HepG2 (cell line): Measurements from ENCODE around the gene NIP7. TPM values are rescaled to one million over a fixed set of nuclear protein-coding genes. Genes with fewer than 3 reads are reported as not detected.

ENCODE experiments used
- ETV5 ChIP-seq: IDR thresholded peaks from 2 replicates; pipeline ENCODE4 v1.6.1; 2018; ENCODE audit warnings: missing biosample characterization, missing genetic modification reagents, inconsistent platforms, borderline replicate concordance
- FIP1L1 ChIP-seq: fragments of 200-400 bp; formaldehyde crosslinking; IDR thresholded peaks from 2 replicates; pipeline ENCODE4 v1.6.1; 2018; ENCODE audit warnings: low read depth, mild to moderate bottlenecking, low read length, moderate library complexity, borderline replicate concordance; ENCODE audit not compliant: insufficient read depth
- GTF2F1 ChIP-seq: fragments of 150-350 bp; IDR thresholded peaks from 2 replicates; pipeline ENCODE4 v1.6.1; 2014; ENCODE audit warnings: low read length
- HMGXB3 ChIP-seq: sonication (generic); formaldehyde crosslinking; IDR thresholded peaks from 2 replicates; pipeline ENCODE4 v1.4.0; 2020; ENCODE audit warnings: missing genetic modification reagents, borderline replicate concordance
- ISL2 ChIP-seq: sonication (generic); formaldehyde crosslinking; IDR thresholded peaks from 2 replicates; pipeline ENCODE4 v1.5.0; 2020; ENCODE audit warnings: missing genetic modification reagents
- KDM4B ChIP-seq: sonication (generic); formaldehyde crosslinking; IDR thresholded peaks from 2 replicates; pipeline ENCODE4 v1.4.0; 2020; ENCODE audit warnings: missing genetic modification reagents
- MXI1 ChIP-seq: IDR thresholded peaks from 3 replicates; pipeline ENCODE4 v1.6.1; 2012; ENCODE audit warnings: low read depth, low read length, inconsistent platforms, borderline replicate concordance
- SNAI1 ChIP-seq: sonication (generic); formaldehyde crosslinking; IDR thresholded peaks from 2 replicates; pipeline ENCODE4 v1.5.0; 2020; ENCODE audit warnings: mild to moderate bottlenecking, missing genetic modification reagents, borderline replicate concordance
- THYN1 ChIP-seq: sonication (generic); formaldehyde crosslinking; IDR thresholded peaks from 2 replicates; pipeline ENCODE4 v1.8.1; 2023; ENCODE audit warnings: low read depth, mild to moderate bottlenecking, moderate library complexity, missing genetic modification reagents, borderline replicate concordance
- U2AF1 ChIP-seq: fragments of 200-400 bp; formaldehyde crosslinking; optimal IDR thresholded peaks from 2 replicates; pipeline ENCODE3; 2017; ENCODE audit warnings: mild to moderate bottlenecking, low read depth, low read length
- U2AF2 ChIP-seq: fragments of 200-400 bp; formaldehyde crosslinking; IDR thresholded peaks from 2 replicates; pipeline ENCODE4 v1.6.1; 2017; ENCODE audit warnings: low read depth, mild to moderate bottlenecking, low read length
- ZBTB21 ChIP-seq: sonication (generic); formaldehyde crosslinking; IDR thresholded peaks from 2 replicates; pipeline ENCODE4 v1.4.0; 2020; ENCODE audit warnings: missing genetic modification reagents
- ZNF124 ChIP-seq: sonication (generic); formaldehyde crosslinking; IDR thresholded peaks from 2 replicates; pipeline ENCODE4 v1.4.0; 2020; ENCODE audit warnings: missing genetic modification reagents
- ZNF431 ChIP-seq: sonication (generic); formaldehyde crosslinking; IDR thresholded peaks from 2 replicates; pipeline ENCODE4 v1.9.0; 2022; ENCODE audit warnings: missing genetic modification reagents, low read depth, mild to moderate bottlenecking, borderline replicate concordance
- ZNF567 ChIP-seq: sonication (generic); formaldehyde crosslinking; IDR thresholded peaks from 2 replicates; pipeline ENCODE4 v1.8.1; 2023; ENCODE audit warnings: mild to moderate bottlenecking, missing genetic modification reagents, borderline replicate concordance
- ZNF605 ChIP-seq: sonication (generic); formaldehyde crosslinking; IDR thresholded peaks from 2 replicates; pipeline ENCODE4 v1.8.0; 2022; ENCODE audit warnings: mild to moderate bottlenecking, missing genetic modification reagents
- ZNF660 ChIP-seq: sonication (generic); formaldehyde crosslinking; IDR thresholded peaks from 2 replicates; pipeline ENCODE4 v1.5.1; 2020; ENCODE audit warnings: mild to moderate bottlenecking, low read depth, missing genetic modification reagents, borderline replicate concordance
- ZNF878 ChIP-seq: sonication (generic); formaldehyde crosslinking; IDR thresholded peaks from 2 replicates; pipeline ENCODE4 v1.8.1; 2023; ENCODE audit warnings: mild to moderate bottlenecking, missing genetic modification reagents, moderate library complexity
- polyA plus RNA-seq, 8 experiments: library from polyadenylated mRNA; depleted of rRNA in 3 of 8; stranded (reverse) in 7 of 8; unstranded in 1 of 8; fragments of >200 nt; fragmentation: Illumina TruSeq in 4 of 8; extraction: Trizol in 4 of 8; gene quantifications; 2 replicates each; pipeline versions ENCODE4 v1.2.1 to v1.2.3, GENCODE V29; 2011 to 2016; ENCODE audit warnings: low read depth in 4 of 8, missing spikeins in 1 of 8, mixed read lengths in 1 of 8; ENCODE audit not compliant: insufficient read depth in 1 of 8
- total RNA-seq, 5 experiments: library from RNA; depleted of rRNA; stranded (reverse); fragments of >200 nt; fragmentation: Illumina TruSeq; extraction: Trizol; gene quantifications; 2 replicates each; pipeline ENCODE4 v1.2.3, GENCODE V29; 2016; ENCODE audit warnings: low read depth in 1 of 5
- TF ChIP-seq, protein P1 (sequence below): sonication (generic); formaldehyde crosslinking; IDR thresholded peaks from 2 replicates; pipeline ENCODE4 v1.5.0; 2020; ENCODE audit warnings: missing genetic modification reagents
- TF ChIP-seq, protein P2 (sequence below): IDR thresholded peaks from 2 replicates; pipeline ENCODE4 v1.6.1; 2012; ENCODE audit warnings: low read depth, low read length, improper control_type of control experiment
- TF ChIP-seq, protein P3 (sequence below): sonication (generic); formaldehyde crosslinking; IDR thresholded peaks from 2 replicates; pipeline ENCODE4 v1.4.0; 2020; ENCODE audit warnings: missing genetic modification reagents

Gene NIP7
- total and polyA plus RNA-seq, 2 of the 13 experiments (the other 11 are each of a cell fraction or from before 2014, with no cell fraction given) = 15.3 to 114 TPM

GRCh38 chr16:69330286-69331109 is 9.1 kb upstream of the NIP7 start, which contains the start of gene PDF (continued):
- TF ChIP-seq, protein P1, sequence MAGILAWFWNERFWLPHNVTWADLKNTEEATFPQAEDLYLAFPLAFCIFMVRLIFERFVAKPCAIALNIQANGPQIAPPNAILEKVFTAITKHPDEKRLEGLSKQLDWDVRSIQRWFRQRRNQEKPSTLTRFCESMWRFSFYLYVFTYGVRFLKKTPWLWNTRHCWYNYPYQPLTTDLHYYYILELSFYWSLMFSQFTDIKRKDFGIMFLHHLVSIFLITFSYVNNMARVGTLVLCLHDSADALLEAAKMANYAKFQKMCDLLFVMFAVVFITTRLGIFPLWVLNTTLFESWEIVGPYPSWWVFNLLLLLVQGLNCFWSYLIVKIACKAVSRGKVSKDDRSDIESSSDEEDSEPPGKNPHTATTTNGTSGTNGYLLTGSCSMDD (CRISPR knock-in tag) = 0 out of 2 replicates have a peak, but pooled peaks have one; percentile 55
- TF ChIP-seq ZNF878 (CRISPR knock-in tag) (peak; percentile 50; the same call in 1 of the 2 replicates), ZNF660 (CRISPR knock-in tag) (0 out of 2 replicates have a peak, but pooled peaks have one; percentile 60), ZNF567 (peak; percentile 90; the same call in 1 of the 2 replicates), SNAI1 (CRISPR knock-in tag) (0 out of 2 replicates have a peak, but pooled peaks have one; percentile 57), ETV5 (CRISPR knock-in tag) (peak; percentile 97), GTF2F1 (no peak), MXI1 (peak; percentile 91; the same call in 2 of the 3 replicates), ZNF605 (CRISPR knock-in tag) (peak; percentile 82; the same call in 1 of the 2 replicates), ZNF124 (CRISPR knock-in tag) (peak; percentile 80), KDM4B (CRISPR knock-in tag) (peak; percentile 93), ZBTB21 (CRISPR knock-in tag) (0 out of 2 replicates have a peak, but pooled peaks have one; percentile 27), FIP1L1 (0 out of 2 replicates have a peak, but pooled peaks have one; percentile 20), U2AF1 (peak; percentile 78), THYN1 (CRISPR knock-in tag) (no peak), ISL2 (CRISPR knock-in tag) (peak; percentile 84), HMGXB3 (CRISPR knock-in tag) (no peak; the same call in 1 of the 2 replicates), U2AF2 (0 out of 2 replicates have a peak, but pooled peaks have one; percentile 5), ZNF431 (CRISPR knock-in tag) (no peak; the same call in 1 of the 2 replicates)
- TF ChIP-seq, protein P2, sequence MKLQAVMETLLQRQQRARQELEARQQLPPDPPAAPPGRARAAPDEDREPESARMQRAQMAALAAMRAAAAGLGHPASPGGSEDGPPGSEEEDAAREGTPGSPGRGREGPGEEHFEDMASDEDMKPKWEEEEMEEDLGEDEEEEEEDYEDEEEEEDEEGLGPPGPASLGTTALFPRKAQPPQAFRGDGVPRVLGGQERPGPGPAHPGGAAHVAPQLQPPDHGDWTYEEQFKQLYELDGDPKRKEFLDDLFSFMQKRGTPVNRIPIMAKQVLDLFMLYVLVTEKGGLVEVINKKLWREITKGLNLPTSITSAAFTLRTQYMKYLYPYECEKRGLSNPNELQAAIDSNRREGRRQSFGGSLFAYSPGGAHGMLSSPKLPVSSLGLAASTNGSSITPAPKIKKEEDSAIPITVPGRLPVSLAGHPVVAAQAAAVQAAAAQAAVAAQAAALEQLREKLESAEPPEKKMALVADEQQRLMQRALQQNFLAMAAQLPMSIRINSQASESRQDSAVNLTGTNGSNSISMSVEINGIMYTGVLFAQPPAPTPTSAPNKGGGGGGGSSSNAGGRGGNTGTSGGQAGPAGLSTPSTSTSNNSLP = no peak
- TF ChIP-seq, protein P3, sequence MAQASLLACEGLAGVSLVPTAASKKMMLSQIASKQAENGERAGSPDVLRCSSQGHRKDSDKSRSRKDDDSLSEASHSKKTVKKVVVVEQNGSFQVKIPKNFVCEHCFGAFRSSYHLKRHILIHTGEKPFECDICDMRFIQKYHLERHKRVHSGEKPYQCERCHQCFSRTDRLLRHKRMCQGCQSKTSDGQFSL (CRISPR knock-in tag) = 0 out of 2 replicates have a peak, but pooled peaks have one; percentile 19
